WERI-Rb-1 (cell line): ENCODE data around the gene CLRN3.

ENCODE experiments used
- DNase-seq: peaks from one replicate; pipeline ENCODE4 v3.0.0-alpha.2; 2020
- H3K27ac ChIP-seq: fragments of 250-450 bp; sonication (Bioruptor Pico); 2 replicates; pipeline ENCODE4 v1.5.1; 2020; ENCODE audit warnings: mild to moderate bottlenecking, moderate library complexity
- H3K27me3 ChIP-seq: fragments of 250-450 bp; sonication (Bioruptor Pico); 2 replicates; pipeline ENCODE4 v1.5.1; 2021; ENCODE audit warnings: mild to moderate bottlenecking, low read depth, moderate library complexity; ENCODE audit not compliant: insufficient read depth, severe bottlenecking
- H3K36me3 ChIP-seq: fragments of 250-450 bp; sonication (Bioruptor Pico); 2 replicates; pipeline ENCODE4 v1.5.1; 2020; ENCODE audit warnings: mild to moderate bottlenecking, moderate library complexity
- H3K4me3 ChIP-seq: 2 replicates; pipeline ENCODE4 v1.5.1; 2011; ENCODE audit warnings: low read depth, mild to moderate bottlenecking, control low read depth, low read length
- H3K9me3 ChIP-seq: fragments of 250-450 bp; sonication (Bioruptor Pico); 2 replicates; pipeline ENCODE4 v1.5.1; 2021; ENCODE audit warnings: mild to moderate bottlenecking, moderate library complexity; ENCODE audit not compliant: severe bottlenecking
- CTCF ChIP-seq: IDR thresholded peaks from 2 replicates; pipeline ENCODE4 v1.5.1; 2011; ENCODE audit warnings: low read depth, mild to moderate bottlenecking, control low read depth, inconsistent platforms, low read length

Gene CLRN3

GRCh38 chr10:127903789-127904188, 11.0 kb upstream of the CLRN3 start:
- DNase-seq, result no peak
- no peak for TF ChIP-seq CTCF
- no peak overlapping the region for H3K4me3 ChIP-seq

GRCh38 chr10:127899766-127900387, 7.1 kb upstream of the CLRN3 start:
- no peak for DNase-seq
- TF ChIP-seq CTCF, result no peak
- no peak overlapping the region for H3K27ac ChIP-seq

More at GRCh38 chr10:127903789-127904188, 11.0 kb upstream of the CLRN3 start:
- H3K9me3 ChIP-seq, result no peaks in the 10 kb centered on the region
- H3K27me3 ChIP-seq, result no peaks in the 10 kb centered on the region
- no peak overlapping the region for H3K27ac ChIP-seq
- H3K36me3 ChIP-seq, result no peaks in the 10 kb centered on the region

GRCh38 chr10:127897177-127897576, 4.4 kb upstream of the CLRN3 start:
- Histone ChIP-seq H3K9me3 (no peaks in the 10 kb centered on the region), H3K4me3 (no peak overlapping the region), H3K27me3 (no peaks in the 10 kb centered on the region), H3K27ac (no peak overlapping the region), H3K36me3 (no peaks in the 10 kb centered on the region)
- TF ChIP-seq CTCF, result no peak
- no peak for DNase-seq

More at GRCh38 chr10:127899766-127900387, 7.1 kb upstream of the CLRN3 start:
- H3K27me3 ChIP-seq, result no peaks in the 10 kb centered on the region
- no peaks in the 10 kb centered on the region for H3K36me3 ChIP-seq
- no peaks in the 10 kb centered on the region for H3K9me3 ChIP-seq
- no peak overlapping the region for H3K4me3 ChIP-seq

- Histone ChIP-seq H3K27ac (no peak overlapping the region), H3K9me3 (no peaks in the 10 kb centered on the region), H3K36me3 (no peaks in the 10 kb centered on the region), H3K4me3 (no peak overlapping the region), H3K27me3 (no peaks in the 10 kb centered on the region)
- no peak for TF ChIP-seq CTCF
- no peak for DNase-seq
Observed at GRCh38 chr10:127896590-127896989, 3.8 kb upstream of the CLRN3 start.

- H3K27ac ChIP-seq, result no peak overlapping the region
- no peak overlapping the region for H3K4me3 ChIP-seq
- no peaks in the 10 kb centered on the region for H3K36me3 ChIP-seq
- no peak for DNase-seq
- no peaks in the 10 kb centered on the region for H3K27me3 ChIP-seq
- no peaks in the 10 kb centered on the region for H3K9me3 ChIP-seq
- TF ChIP-seq CTCF, result no peak
Observed at GRCh38 chr10:127894146-127894545, 1.4 kb upstream of the CLRN3 start.

- no peak for TF ChIP-seq CTCF
- no peak for DNase-seq
- no peak overlapping the region for H3K27ac ChIP-seq
- H3K36me3 ChIP-seq, result no peaks in the 10 kb centered on the region
- H3K9me3 ChIP-seq, result no peaks in the 10 kb centered on the region
- H3K27me3 ChIP-seq, result no peaks in the 10 kb centered on the region
- H3K4me3 ChIP-seq, result no peak overlapping the region
Observed at GRCh38 chr10:127890832-127891334, 1.9 kb downstream of the CLRN3 start.
